Measurements from ENCODE around the gene H1-8. TPM values are rescaled to one million over a fixed set of nuclear protein-coding genes. Genes with fewer than 3 reads are reported as not detected.

The H1-8 gene
- total RNA-seq, 1 experiment from 2014 or later, result not detected

GRCh38 chr3:129577925-129578786 lies 35.2 kb downstream of the H1-8 start:
- Histone ChIP-seq H3K4me2 (ENCODE audit: insufficient read depth, insufficient read length, low read length) (no peak overlapping the region), H3K14ac (ENCODE audit: insufficient read depth, low read length) (no peak overlapping the region), H3K23ac (ENCODE audit: insufficient read length, low read depth, low read length) (no peak overlapping the region), H2BK12ac (ENCODE audit: insufficient read length, low read depth, low read length) (no peak overlapping the region), H3T11ph (ENCODE audit: low read length) (no peak overlapping the region), H3K23me2 (ENCODE audit: insufficient read length, low read depth, low read length, poor library complexity, severe bottlenecking) (no peaks in the 10 kb centered on the region), H3K18ac (ENCODE audit: insufficient read length, low read depth, low read length) (no peak overlapping the region), H3K27me3 (ENCODE audit: insufficient read depth, low read length) (no peaks in the 10 kb centered on the region), H3K79me1 (ENCODE audit: insufficient read depth, low read depth, low read length, poor library complexity, severe bottlenecking) (no peaks in the 10 kb centered on the region), H3K56ac (ENCODE audit: insufficient read length, low read depth, low read length) (no peak overlapping the region), H3K9ac (ENCODE audit: extremely low read depth, insufficient read length, low read length) (no peak overlapping the region), H3K9me3 (ENCODE audit: control insufficient read depth, low read depth, low read length) (no peaks in the 10 kb centered on the region), H3K4me1 (ENCODE audit: insufficient read depth, low read length) (no peaks in the 10 kb centered on the region), H3K27ac (ENCODE audit: insufficient read length, low read depth, low read length) (no peak overlapping the region), H2BK15ac (ENCODE audit: low read depth, low read length) (no peak overlapping the region), H4K8ac (replicated peaks; ENCODE audit: insufficient read length, low read depth, low read length) (no peak overlapping the region), H2AK5ac (ENCODE audit: insufficient read length, low read length) (no peak overlapping the region), H2BK120ac (ENCODE audit: low read depth, low read length, poor library complexity, severe bottlenecking) (no peak overlapping the region), H4K5ac (ENCODE audit: insufficient read length, low read depth, low read length) (no peak overlapping the region), H4K91ac (ENCODE audit: insufficient read length, low read depth, low read length) (no peak overlapping the region), H3K4ac (ENCODE audit: low read depth, low read length) (no peak overlapping the region), H2BK20ac (ENCODE audit: low read depth, low read length, poor library complexity, severe bottlenecking) (no peak overlapping the region), H3K79me2 (ENCODE audit: insufficient read depth, low read length) (no peaks in the 10 kb centered on the region), H4K20me1 (ENCODE audit: control insufficient read depth, insufficient read depth, insufficient read length) (no peaks in the 10 kb centered on the region), H2BK5ac (ENCODE audit: insufficient read length, low read length) (no peak overlapping the region), H2AFZ (ENCODE audit: low read length) (no peak overlapping the region)
- H3K27ac Mint-ChIP-seq, result no peak overlapping the region
- 0 out of 7 replicates have a peak, but pooled peaks cover 0 to 1% (median 0%) of the 10 kb centered on the region in 3 experiments for H3K36me3 Mint-ChIP-seq (ENCODE audit: insufficient read depth in 1 of 3, low read depth in 3 of 3)
- H3K27me3 Mint-ChIP-seq (ENCODE audit: low read depth), result no peaks in the 10 kb centered on the region
- no peak for DNase-seq
- H3K4me1 Mint-ChIP-seq, result peaks cover 13 to 15% of the 10 kb centered on the region in 2 experiments
- no peak overlapping the region for H3K4me3 Mint-ChIP-seq
- TF ChIP-seq CTCF (conservative IDR thresholded peaks at IDR 0.05), result no peak
- no CpG with 5 or more reads among the region's 21 CpGs for WGBS (ENCODE audit: extremely low coverage, insufficient read length, low lambda C conversion rate)
- no peaks in the 10 kb centered on the region for H3K9me3 Mint-ChIP-seq

Measured in H9 (cell line).